ENCODE measurements around the gene RAB6D.
"Not testable (repeated sequence)": the region's sequence is repeated elsewhere in the genome, so short reads cannot be mapped to it uniquely, and the experiment has no call there.

DNA sequence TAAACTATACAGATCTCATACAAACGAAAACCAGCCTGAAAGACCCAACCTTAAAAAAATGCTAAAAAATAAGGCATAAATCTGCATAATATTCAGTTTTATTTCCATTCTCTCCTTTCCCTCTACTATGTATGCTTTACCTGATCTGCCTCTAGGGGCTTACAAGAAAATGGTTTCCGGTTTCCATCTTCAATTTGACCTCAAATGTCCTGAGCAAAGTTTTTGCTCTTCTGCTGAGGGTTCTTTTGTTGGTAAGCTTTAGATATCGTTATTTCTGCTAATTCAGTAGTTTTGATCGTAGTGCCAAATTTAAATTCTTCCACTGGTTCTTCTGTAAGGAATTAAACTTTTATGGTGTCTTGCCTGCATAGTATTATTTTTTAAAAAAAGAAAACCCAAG lies 2.2 kb downstream of the RAB6D start:
- TF ChIP-seq, protein P1, sequence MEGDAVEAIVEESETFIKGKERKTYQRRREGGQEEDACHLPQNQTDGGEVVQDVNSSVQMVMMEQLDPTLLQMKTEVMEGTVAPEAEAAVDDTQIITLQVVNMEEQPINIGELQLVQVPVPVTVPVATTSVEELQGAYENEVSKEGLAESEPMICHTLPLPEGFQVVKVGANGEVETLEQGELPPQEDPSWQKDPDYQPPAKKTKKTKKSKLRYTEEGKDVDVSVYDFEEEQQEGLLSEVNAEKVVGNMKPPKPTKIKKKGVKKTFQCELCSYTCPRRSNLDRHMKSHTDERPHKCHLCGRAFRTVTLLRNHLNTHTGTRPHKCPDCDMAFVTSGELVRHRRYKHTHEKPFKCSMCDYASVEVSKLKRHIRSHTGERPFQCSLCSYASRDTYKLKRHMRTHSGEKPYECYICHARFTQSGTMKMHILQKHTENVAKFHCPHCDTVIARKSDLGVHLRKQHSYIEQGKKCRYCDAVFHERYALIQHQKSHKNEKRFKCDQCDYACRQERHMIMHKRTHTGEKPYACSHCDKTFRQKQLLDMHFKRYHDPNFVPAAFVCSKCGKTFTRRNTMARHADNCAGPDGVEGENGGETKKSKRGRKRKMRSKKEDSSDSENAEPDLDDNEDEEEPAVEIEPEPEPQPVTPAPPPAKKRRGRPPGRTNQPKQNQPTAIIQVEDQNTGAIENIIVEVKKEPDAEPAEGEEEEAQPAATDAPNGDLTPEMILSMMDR (IDR thresholded peaks at IDR 0.05), result not testable (repeated sequence)
- TF ChIP-seq POLR2A (IDR thresholded peaks at IDR 0.05), result not testable (repeated sequence)

Data from uterus (tissue), 2 donors.